ENCODE results near the gene HOXD3. TPM values are rescaled to one million over a fixed set of nuclear protein-coding genes. Genes with fewer than 3 reads are reported as not detected.

HOXD3 gene
- polyA plus RNA-seq, 1 experiment: not detected

DNA sequence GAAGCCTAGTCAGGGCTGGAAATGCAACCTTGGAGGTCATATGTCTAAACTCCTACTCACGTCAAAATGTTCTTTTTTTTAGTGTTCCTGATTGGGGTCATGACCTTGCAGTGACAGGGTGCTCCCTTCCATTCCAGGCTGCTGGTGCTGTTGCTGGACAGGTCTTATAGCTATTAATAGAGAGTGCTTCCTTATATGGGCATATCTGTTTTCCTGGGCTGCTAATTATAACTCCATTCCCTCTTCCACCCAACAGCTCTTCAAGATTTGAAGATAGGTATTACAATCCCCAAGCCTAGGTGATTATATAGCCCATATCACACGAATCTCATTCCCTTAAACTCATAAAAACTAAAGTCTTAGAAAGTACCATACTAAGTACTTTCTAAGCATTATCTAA is 12.6 kb downstream of the HOXD3 start:
- ChIA-PET CTCF (interaction anchor here (0.6 kb wide), 1 partner anchor 468 kb away, joined by 5 read pairs; no protein-coding TSS in a partner anchor), POLR2A (no interaction called here)
- peaks cover 13% of the 10 kb centered on the region; the same call in 1 of the 2 replicates for H3K9me3 ChIP-seq (ENCODE audit: control insufficient read depth, insufficient read depth, low read length)
- no peak overlapping the region for H3K4me3 ChIP-seq (ENCODE audit: low read depth, low read length)
- no peak overlapping the region for H3K27ac ChIP-seq (ENCODE audit: low read depth, low read length)
- H3K27me3 ChIP-seq (ENCODE audit: control insufficient read depth, insufficient read depth, low read length): peaks cover 72% of the 10 kb centered on the region
- no peak for DNase-seq (ENCODE audit: low read depth, low spot score)
- TF ChIP-seq, protein P1, sequence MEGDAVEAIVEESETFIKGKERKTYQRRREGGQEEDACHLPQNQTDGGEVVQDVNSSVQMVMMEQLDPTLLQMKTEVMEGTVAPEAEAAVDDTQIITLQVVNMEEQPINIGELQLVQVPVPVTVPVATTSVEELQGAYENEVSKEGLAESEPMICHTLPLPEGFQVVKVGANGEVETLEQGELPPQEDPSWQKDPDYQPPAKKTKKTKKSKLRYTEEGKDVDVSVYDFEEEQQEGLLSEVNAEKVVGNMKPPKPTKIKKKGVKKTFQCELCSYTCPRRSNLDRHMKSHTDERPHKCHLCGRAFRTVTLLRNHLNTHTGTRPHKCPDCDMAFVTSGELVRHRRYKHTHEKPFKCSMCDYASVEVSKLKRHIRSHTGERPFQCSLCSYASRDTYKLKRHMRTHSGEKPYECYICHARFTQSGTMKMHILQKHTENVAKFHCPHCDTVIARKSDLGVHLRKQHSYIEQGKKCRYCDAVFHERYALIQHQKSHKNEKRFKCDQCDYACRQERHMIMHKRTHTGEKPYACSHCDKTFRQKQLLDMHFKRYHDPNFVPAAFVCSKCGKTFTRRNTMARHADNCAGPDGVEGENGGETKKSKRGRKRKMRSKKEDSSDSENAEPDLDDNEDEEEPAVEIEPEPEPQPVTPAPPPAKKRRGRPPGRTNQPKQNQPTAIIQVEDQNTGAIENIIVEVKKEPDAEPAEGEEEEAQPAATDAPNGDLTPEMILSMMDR (IDR thresholded peaks at IDR 0.05; ENCODE audit: low read depth, low read length): no peak

DNA sequence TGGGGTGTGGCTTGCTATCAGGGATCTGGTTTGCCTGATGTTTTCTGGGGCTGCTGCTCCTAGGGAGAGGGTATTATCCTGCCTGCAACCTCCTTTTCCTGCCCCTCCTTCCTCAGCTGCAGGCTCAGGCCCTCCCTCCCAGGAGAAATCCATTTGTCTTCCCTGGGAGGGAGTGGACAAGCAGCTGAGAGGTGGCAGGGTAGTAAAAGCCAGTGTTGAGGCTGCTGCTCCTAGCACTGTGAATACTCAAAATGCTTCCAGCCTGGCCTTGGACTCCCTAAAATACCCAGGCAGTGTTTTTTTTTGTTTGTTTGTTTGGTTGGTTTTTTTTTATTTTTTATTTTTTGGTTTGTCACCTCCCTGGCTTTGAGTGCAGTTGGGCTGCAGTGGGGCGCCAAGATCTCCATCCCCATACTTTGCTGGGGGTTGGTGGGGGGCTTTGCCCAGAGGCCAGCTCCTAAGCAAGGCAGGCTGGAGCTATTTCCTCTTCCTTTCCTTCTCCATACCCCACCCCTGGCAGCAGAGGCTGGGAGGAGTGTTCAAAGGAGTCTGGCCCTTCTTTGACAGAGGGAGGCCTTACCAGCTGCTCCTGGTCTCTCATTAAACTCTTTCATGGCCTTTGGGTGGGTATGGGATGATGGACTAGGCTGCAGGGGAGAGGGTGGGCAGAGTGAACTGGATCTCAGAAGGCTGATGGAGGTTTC is 13.6 kb downstream of the HOXD3 start:
- H3K4me3 ChIP-seq (ENCODE audit: low read depth, low read length): no peak overlapping the region
- H3K9me3 ChIP-seq (ENCODE audit: control insufficient read depth, insufficient read depth, low read length): peaks cover 13% of the 10 kb centered on the region; the same call in 1 of the 2 replicates
- CTCF ChIA-PET: no interaction called here
- POLR2A ChIA-PET: no interaction called here
- no peak overlapping the region for H3K27ac ChIP-seq (ENCODE audit: low read depth, low read length)
- TF ChIP-seq, protein P1 (IDR thresholded peaks at IDR 0.05; ENCODE audit: low read depth, low read length): no peak
- H3K27me3 ChIP-seq (ENCODE audit: control insufficient read depth, insufficient read depth, low read length): peaks cover 71% of the 10 kb centered on the region
- no peak for DNase-seq (ENCODE audit: low read depth, low spot score)

DNA sequence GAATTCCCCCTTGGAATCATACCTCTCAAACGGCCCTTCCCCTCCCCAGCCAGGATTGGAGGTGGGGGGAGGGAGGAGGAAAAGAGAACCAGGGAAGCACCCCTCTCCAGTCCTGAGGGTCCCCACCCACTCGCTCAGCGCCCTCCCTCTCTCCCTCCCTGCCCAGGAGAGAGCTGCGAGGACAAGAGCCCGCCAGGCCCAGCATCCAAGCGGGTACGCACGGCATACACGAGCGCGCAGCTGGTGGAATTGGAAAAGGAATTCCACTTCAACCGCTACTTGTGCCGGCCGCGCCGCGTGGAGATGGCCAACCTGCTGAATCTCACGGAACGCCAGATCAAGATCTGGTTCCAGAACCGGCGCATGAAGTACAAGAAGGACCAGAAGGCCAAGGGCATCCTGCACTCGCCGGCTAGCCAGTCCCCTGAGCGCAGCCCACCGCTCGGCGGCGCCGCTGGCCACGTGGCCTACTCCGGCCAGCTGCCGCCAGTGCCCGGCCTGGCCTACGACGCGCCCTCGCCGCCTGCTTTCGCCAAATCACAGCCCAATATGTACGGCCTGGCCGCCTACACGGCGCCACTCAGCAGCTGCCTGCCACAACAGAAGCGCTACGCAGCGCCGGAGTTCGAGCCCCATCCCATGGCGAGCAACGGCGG is 14.4 kb downstream of the HOXD3 start:
- H3K4me3 ChIP-seq (ENCODE audit: low read depth, low read length): no peak overlapping the region
- H3K27me3 ChIP-seq (ENCODE audit: control insufficient read depth, insufficient read depth, low read length): peaks cover 71% of the 10 kb centered on the region
- H3K9me3 ChIP-seq (ENCODE audit: control insufficient read depth, insufficient read depth, low read length): peaks cover 13% of the 10 kb centered on the region; the same call in 1 of the 2 replicates
- no peak overlapping the region for H3K27ac ChIP-seq (ENCODE audit: low read depth, low read length)
- TF ChIP-seq, protein P1 (IDR thresholded peaks at IDR 0.05; ENCODE audit: low read depth, low read length): no peak
- CTCF ChIA-PET: no interaction called here
- no peak for DNase-seq (ENCODE audit: low read depth, low spot score)
- POLR2A ChIA-PET: no interaction called here

DNA sequence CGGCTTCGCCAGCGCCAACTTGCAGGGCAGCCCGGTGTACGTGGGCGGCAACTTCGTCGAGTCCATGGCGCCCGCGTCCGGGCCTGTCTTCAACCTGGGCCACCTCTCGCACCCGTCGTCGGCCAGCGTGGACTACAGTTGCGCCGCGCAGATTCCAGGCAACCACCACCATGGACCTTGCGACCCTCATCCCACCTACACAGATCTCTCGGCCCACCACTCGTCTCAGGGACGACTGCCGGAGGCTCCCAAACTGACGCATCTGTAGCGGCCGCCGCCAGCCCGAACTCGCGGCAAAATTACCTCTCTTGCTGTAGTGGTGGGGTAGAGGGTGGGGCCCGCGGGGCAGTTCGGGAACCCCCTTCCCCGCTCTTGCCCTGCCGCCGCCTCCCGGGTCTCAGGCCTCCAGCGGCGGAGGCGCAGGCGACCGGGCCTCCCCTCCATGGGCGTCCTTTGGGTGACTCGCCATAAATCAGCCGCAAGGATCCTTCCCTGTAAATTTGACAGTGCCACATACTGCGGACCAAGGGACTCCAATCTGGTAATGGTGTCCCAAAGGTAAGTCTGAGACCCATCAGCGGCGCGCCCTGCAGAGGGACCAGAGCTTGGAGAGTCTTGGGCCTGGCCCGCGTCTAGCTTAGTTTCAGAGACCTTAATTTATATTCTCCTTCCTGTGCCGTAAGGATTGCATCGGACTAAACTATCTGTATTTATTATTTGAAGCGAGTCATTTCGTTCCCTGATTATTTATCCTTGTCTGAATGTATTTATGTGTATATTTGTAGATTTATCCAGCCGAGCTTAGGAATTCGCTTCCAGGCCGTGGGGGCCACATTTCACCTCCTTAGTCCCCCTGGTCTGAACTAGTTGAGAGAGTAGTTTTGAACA is 15.1 kb downstream of the HOXD3 start:
- H3K27me3 ChIP-seq (ENCODE audit: control insufficient read depth, insufficient read depth, low read length): peaks cover 74% of the 10 kb centered on the region
- H3K27ac ChIP-seq (ENCODE audit: low read depth, low read length): no peak overlapping the region
- TF ChIP-seq, protein P1 (IDR thresholded peaks at IDR 0.05; ENCODE audit: low read depth, low read length): no peak
- DNase-seq (ENCODE audit: low read depth, low spot score): no peak
- H3K4me3 ChIP-seq (ENCODE audit: low read depth, low read length): no peak overlapping the region
- H3K9me3 ChIP-seq (ENCODE audit: control insufficient read depth, insufficient read depth, low read length): peaks cover 13% of the 10 kb centered on the region; the same call in 1 of the 2 replicates
- ChIA-PET POLR2A (no interaction called here), CTCF (interaction anchor here (0.8 to 1.9 kb wide), 2 partner anchors 283 to 382 kb away, joined by 3 to 6 read pairs; no protein-coding TSS in a partner anchor)
